Peyer's patch (tissue), 4 donors: ENCODE measurements around the gene FPR3.

Source experiments
- POLR2A ChIP-seq, 2 donors: fragments of 450-650 bp; IDR thresholded peaks; one replicate each; pipeline ENCODE4 v1.5.1; 2017; ENCODE audit warnings: antibody characterized with exemption in 2 of 2, mild to moderate bottlenecking in 2 of 2, moderate library complexity in 2 of 2
- TF ChIP-seq, protein P1 (sequence below), 6 experiments: fragments of 450-650 bp in 4 of 6; fragments of 200-600 bp in 2 of 6; sonication (generic) in 1 of 6; IDR thresholded peaks; one replicate each; pipeline ENCODE4 v1.5.1; 2017 to 2019; ENCODE audit warnings: antibody characterized with exemption in 6 of 6, mild to moderate bottlenecking in 3 of 6, moderate library complexity in 1 of 6

DNA sequence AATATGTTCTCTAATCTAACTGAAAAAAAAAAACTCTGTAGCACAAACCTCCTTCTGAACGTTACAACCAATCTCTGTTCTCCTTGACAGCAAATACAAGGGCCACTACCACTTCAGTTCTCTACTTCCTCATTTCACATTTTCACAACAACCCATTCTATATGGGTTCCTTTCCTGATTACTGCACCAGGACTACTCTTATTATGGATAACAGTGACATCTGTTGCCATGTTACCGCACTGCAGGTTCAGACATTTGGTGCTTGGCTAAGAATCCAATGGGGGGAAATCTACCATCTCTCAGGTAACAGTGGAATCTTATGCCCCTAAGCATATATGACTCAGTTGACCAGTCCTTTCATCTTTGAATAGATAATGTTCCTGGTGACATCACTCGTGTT is 11.6 kb upstream of the FPR3 start:
- TF ChIP-seq, protein P1, sequence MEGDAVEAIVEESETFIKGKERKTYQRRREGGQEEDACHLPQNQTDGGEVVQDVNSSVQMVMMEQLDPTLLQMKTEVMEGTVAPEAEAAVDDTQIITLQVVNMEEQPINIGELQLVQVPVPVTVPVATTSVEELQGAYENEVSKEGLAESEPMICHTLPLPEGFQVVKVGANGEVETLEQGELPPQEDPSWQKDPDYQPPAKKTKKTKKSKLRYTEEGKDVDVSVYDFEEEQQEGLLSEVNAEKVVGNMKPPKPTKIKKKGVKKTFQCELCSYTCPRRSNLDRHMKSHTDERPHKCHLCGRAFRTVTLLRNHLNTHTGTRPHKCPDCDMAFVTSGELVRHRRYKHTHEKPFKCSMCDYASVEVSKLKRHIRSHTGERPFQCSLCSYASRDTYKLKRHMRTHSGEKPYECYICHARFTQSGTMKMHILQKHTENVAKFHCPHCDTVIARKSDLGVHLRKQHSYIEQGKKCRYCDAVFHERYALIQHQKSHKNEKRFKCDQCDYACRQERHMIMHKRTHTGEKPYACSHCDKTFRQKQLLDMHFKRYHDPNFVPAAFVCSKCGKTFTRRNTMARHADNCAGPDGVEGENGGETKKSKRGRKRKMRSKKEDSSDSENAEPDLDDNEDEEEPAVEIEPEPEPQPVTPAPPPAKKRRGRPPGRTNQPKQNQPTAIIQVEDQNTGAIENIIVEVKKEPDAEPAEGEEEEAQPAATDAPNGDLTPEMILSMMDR (IDR thresholded peaks at IDR 0.05) = no peak
- no peak for TF ChIP-seq POLR2A (IDR thresholded peaks at IDR 0.05)
